NCI-H2171 treated with DMSO at 0.1 percent for 48 hours (cell line): Measurements from ENCODE around the gene PRKAR2A.
"Not testable (repeated sequence)": the region's sequence is repeated elsewhere in the genome, so short reads cannot be mapped to it uniquely, and the experiment has no call there.

Experiments
- DNase-seq: peaks from one replicate; lab custom pipeline; 2025; lab: John Stamatoyannopoulos, UW

Gene PRKAR2A

GRCh38 chr3:48727511-48727910 lies 120.2 kb downstream of the PRKAR2A start:
- DNase-seq, result no peak

GRCh38 chr3:48725185-48725855 lies 122.4 kb downstream of the PRKAR2A start:
- not testable (repeated sequence) for DNase-seq

- no peak for DNase-seq
Observed at GRCh38 chr3:48723725-48724124, 123.9 kb downstream of the PRKAR2A start.

- DNase-seq, result not testable (repeated sequence)
Observed at GRCh38 chr3:48723293-48723692, 124.4 kb downstream of the PRKAR2A start.

- DNase-seq, result peak; percentile 91
Observed at GRCh38 chr3:48716982-48717746, 130.5 kb downstream of the PRKAR2A start, which contains the start of gene IP6K2. Gene IP6K2, minus strand, starts transcription at chr3:48717221. Its CDS starts 21,930 bp downstream, at chr3:48695291.

GRCh38 chr3:48716508-48716981 lies 131.1 kb downstream of the PRKAR2A start:
- DNase-seq, result peak; percentile 37

- no peak for DNase-seq
Observed at GRCh38 chr3:48715174-48715800, 132.4 kb downstream of the PRKAR2A start.

GRCh38 chr3:48711727-48712126 lies 135.9 kb downstream of the PRKAR2A start:
- DNase-seq, result no peak

- DNase-seq, result no peak
Observed at GRCh38 chr3:48709051-48709461, 138.6 kb downstream of the PRKAR2A start.

- no peak for DNase-seq
Observed at GRCh38 chr3:48708481-48708889, 139.2 kb downstream of the PRKAR2A start.

- no peak for DNase-seq
Observed at GRCh38 chr3:48707157-48707556, 140.5 kb downstream of the PRKAR2A start.

- DNase-seq, result no peak
Observed at GRCh38 chr3:48702320-48702920, 145.3 kb downstream of the PRKAR2A start.

GRCh38 chr3:48700731-48701405 lies 146.8 kb downstream of the PRKAR2A start:
- DNase-seq, result no peak

GRCh38 chr3:48698891-48699290 lies 148.8 kb downstream of the PRKAR2A start:
- DNase-seq, result no peak

- no peak for DNase-seq
Observed at GRCh38 chr3:48697952-48698351, 149.7 kb downstream of the PRKAR2A start.

GRCh38 chr3:48696601-48697000 lies 151.1 kb downstream of the PRKAR2A start:
- DNase-seq, result no peak
